Psoas muscle (tissue), 8 donors: ENCODE results near the gene TRIM43B. TPM values are rescaled to one million over a fixed set of nuclear protein-coding genes. Genes with fewer than 3 reads are reported as not detected.
"Not testable (repeated sequence)": the region's sequence is repeated elsewhere in the genome, so short reads cannot be mapped to it uniquely, and the experiment has no call there.

Experiments used
- ATAC-seq, 4 donors: fragments of 200-7000 bp; cut with Tn5 transposase; one replicate each; pipeline ENCODE4 v1.9.1; 2020; ENCODE audit warnings: moderate library complexity in 3 of 4, mild to moderate bottlenecking in 2 of 4
- DNase-seq, 2 donors: peaks; one replicate each; pipeline ENCODE4 v3.0.0-alpha.2; 2020
- H3K27ac ChIP-seq: fragments of 200-600 bp; one replicate; pipeline ENCODE4 v1.8.0; 2022
- H3K27me3 ChIP-seq, 3 donors: fragments of 200-600 bp in 1 of 3; one replicate each; pipeline versions ENCODE4 v1.6.1 to v1.8.0; 2013 to 2022; ENCODE audit warnings: low read length in 2 of 3, mild to moderate bottlenecking in 2 of 3, moderate library complexity in 1 of 3; ENCODE audit not compliant: insufficient read depth in 3 of 3
- H3K36me3 ChIP-seq, 2 donors: fragments of 200-600 bp in 1 of 2; one replicate each; pipeline versions ENCODE4 v1.6.1 to v1.8.0; 2013 to 2022; ENCODE audit warnings: low read depth in 1 of 2, mild to moderate bottlenecking in 1 of 2, moderate library complexity in 1 of 2; ENCODE audit not compliant: insufficient read depth in 1 of 2
- H3K4me1 ChIP-seq: fragments of 200-600 bp; one replicate; pipeline ENCODE4 v1.8.0; 2022
- H3K4me3 ChIP-seq: fragments of 200-600 bp; one replicate; pipeline ENCODE4 v1.8.0; 2022; ENCODE audit warnings: mild to moderate bottlenecking
- H3K9me3 ChIP-seq: fragments of 200-600 bp; one replicate; pipeline ENCODE4 v1.8.0; 2022
- CTCF ChIP-seq: fragments of 200-600 bp; IDR thresholded peaks from one replicate; pipeline ENCODE4 v1.8.0; 2022; ENCODE audit warnings: antibody characterized with exemption
- WGBS, 3 donors: extraction: QIAGEN DNeasy Blood & Tissue Kit; methylation state at CpG; one replicate each; pipeline versions ENCODE4 v1.1.6 to v1.1.7; 2013; 5-methylcytosine and 5-hydroxymethylcytosine counted together
- intact Hi-C, 2 donors: fragments of 100-400 bp; cut with DNase I; formaldehyde crosslinking; loops; one replicate each; pipeline versions ENCODE4 v1.11.0 to v1.14.2; 2022
- long read RNA-seq, 2 donors: library from polyadenylated mRNA; unstranded; transcript quantifications; one replicate each; pipeline ENCODE4 v2.0.0, GENCODE V29; 2021
- polyA plus RNA-seq, 3 donors: library from polyadenylated mRNA; stranded (reverse); fragments of 200-250 nt; gene quantifications; one replicate each; pipeline ENCODE4 v1.2.3, GENCODE V29; 2013
- total RNA-seq, 4 donors: library from RNA; stranded (reverse); fragmentation: NEBNext Ultra II Directional in 2 of 4; extraction: Animal tissue kit (Norgen Biotek cat#: 25700) in 2 of 4; gene quantifications; one replicate each; pipeline versions ENCODE4 v1.2.1 to v1.2.4, GENCODE V29; 2021 to 2023
- donor health status: healthy with polysubstance abuse.
- donor health status: DM: no; HTN: no; CAD: no; lungs with moderate emphysema.
- donor health status: Bipolar disorder and iron deficiency.
- donor health status: healthy.
- donor health status: DM: yes; HTN: yes; CAD: no.
- donor health status: DM: no; HTN: no; CAD: no.
- donor health status: DM: no; HTN: no; CAD: no.
- donor health status: DM: yes; HTN: yes; CAD: no.

The TRIM43B gene
- total RNA-seq, result not detected
- polyA plus RNA-seq, result not detected
- long read RNA-seq, donor 1, result 0 reads
- long read RNA-seq, donor 2, result 0 reads

GRCh38 chr2:95484654-95485053 lies at the start of gene TRIM43B:
Gene TRIM43B (minus strand): TSS chr2:95484754. CDS start chr2:95482714, 2,040 bp downstream.
- H3K36me3 ChIP-seq, H3K27me3 ChIP-seq, DNase-seq, H3K4me3 ChIP-seq, H3K4me1 ChIP-seq, H3K9me3 ChIP-seq, intact Hi-C loops, H3K27ac ChIP-seq, ATAC-seq: not testable (repeated sequence)
- 85 to 100% (median 96%) methylated on average over 1 of the region's 4 CpGs for WGBS, 3 donors

GRCh38 chr2:95531254-95531771 lies 46.8 kb upstream of the TRIM43B start:
- Histone ChIP-seq H3K9me3 (no peaks in the 10 kb centered on the region), H3K27ac (no peak overlapping the region), H3K36me3 (no peaks in the 10 kb centered on the region), H3K4me3 (no peak overlapping the region), H3K27me3 (peaks cover 0 to 5% (median 0%) of the 10 kb centered on the region in 3 donors), H3K4me1 (no peaks in the 10 kb centered on the region)
- ATAC-seq (no peak), DNase-seq (no peak)
- 88 to 93% (median 88%) methylated on average over 4 of the region's 4 CpGs for whole genome bisulfite sequencing, 3 donors
- intact Hi-C loops, result no loop called here
- no peak for TF ChIP-seq CTCF

- no peaks in the 10 kb centered on the region for H3K36me3 ChIP-seq
- TF ChIP-seq CTCF, result no peak
- ATAC-seq (no peak), DNase-seq (no peak)
- H3K4me1 ChIP-seq, result no peaks in the 10 kb centered on the region
- H3K27me3 ChIP-seq, result peaks cover 0 to 11% (median 0%) of the 10 kb centered on the region in 3 donors
- no peaks in the 10 kb centered on the region for H3K9me3 ChIP-seq
- WGBS, 3 donors, result 91 to 92% (median 92%) methylated on average over 9 of the region's 9 CpGs
- H3K4me3 ChIP-seq, result no peak overlapping the region
- H3K27ac ChIP-seq, result no peak overlapping the region
- intact Hi-C loops, result no loop called here
Measured at GRCh38 chr2:95530734-95531133, 46.2 kb upstream of the TRIM43B start.

GRCh38 chr2:95526360-95527341 lies 42.1 kb upstream of the TRIM43B start:
- intact Hi-C loops, result no loop called here
- H3K27me3 ChIP-seq, result peaks cover 0 to 18% (median 0%) of the 10 kb centered on the region in 3 donors
- TF ChIP-seq CTCF, result peak; percentile 10
- peak overlapping the region; percentile 41 for H3K27ac ChIP-seq
- H3K4me1 ChIP-seq, result no peaks in the 10 kb centered on the region
- DNase-seq (peak; percentile 72 to 74), ATAC-seq (peak in 3 of 4 donors; percentile 48 to 68 (median 64))
- H3K36me3 ChIP-seq, result no peaks in the 10 kb centered on the region
- H3K9me3 ChIP-seq, result no peaks in the 10 kb centered on the region
- WGBS, 3 donors, result 1 to 3% (median 2%) methylated on average over 63 to 84 of the region's 84 CpGs
- peak overlapping the region; percentile 71 for H3K4me3 ChIP-seq
